GM21526 (cell line): ENCODE data around the gene CAMTA1.

Source experiments
- ATAC-seq: cut with Tn5 transposase; IDR thresholded peaks from one replicate; pipeline ENCODE4 v1.9.1; 2021; ENCODE audit warnings: moderate library complexity; ENCODE audit not compliant: unreplicated experiment, low FRiP score

The CAMTA1 gene

GRCh38 chr1:7579831-7580804, 794.9 kb downstream of the CAMTA1 start:
- ATAC-seq: no peak

DNA sequence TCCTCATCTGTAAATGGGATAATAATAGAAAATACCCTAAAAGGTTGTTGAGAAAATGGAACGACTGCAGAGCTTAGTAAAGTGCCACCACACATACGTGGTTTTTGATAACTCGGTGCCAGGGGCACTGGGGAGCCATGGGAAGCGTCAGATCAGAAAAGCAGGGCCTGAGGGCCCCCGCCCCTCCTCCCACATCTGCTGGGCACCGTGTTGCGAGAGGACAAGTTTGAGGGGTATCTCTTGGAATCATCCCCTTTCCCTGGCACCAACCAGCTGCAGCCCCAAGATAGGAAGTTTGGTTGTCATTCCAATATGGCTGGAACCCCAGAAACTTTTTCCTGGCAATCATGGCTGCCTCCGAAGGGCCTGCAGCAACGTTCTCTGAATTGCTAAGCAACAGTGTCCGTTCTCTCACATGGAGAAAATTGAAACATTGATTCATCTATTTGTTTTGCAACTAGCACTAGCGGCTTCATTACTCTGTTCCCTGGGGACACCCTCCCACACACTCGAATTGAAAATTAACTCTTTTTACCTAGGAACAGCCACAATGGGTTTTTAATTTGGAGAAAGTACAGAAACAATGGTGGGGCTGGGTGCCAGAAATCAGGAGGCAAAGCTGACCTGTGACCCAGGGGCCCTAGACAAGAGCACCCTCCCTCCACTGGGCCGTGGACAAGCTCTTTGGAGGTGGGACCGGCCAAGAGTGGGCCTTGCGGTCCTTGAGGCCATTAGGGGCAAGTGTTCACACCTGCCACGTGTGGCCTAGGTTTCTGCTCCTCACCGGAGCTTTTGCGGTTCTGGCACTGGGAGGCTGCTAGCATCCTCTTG, 795.9 kb downstream of the CAMTA1 start:
- no peak for ATAC-seq

DNA sequence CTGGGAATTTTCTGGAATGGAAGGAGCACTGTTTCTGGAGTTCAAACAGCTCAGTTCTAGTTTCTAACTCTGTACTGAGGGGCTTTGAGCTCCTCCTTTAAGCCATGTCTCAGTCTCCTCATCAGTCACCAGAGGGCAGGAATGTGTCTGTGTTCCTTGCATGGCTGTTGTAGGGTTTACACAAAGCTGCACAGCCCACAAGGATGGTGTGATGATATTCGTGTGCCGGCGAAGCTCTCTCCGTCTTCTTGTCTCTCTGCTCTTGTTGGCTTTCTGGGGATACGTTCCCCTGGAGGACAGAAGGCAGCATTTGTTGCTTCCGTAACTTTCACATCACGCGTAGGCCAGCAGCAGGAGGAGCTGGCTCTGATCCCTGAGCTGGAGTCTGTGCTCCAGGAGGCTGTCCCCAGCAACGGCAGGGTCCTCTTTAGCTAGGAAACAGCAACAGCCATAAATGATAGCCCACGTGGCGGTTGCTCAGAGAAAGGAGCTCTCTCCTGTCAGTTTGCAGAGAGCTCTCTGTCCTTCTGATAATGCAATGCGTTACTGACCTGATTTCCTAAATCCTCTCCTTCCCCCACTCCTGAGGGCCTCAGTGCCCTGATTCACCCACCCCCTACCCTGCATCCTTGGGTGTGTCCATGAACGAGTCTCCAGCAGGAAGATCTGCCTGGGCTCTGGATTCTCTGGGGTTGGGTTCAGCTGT, 796.7 kb downstream of the CAMTA1 start:
- ATAC-seq: no peak

DNA sequence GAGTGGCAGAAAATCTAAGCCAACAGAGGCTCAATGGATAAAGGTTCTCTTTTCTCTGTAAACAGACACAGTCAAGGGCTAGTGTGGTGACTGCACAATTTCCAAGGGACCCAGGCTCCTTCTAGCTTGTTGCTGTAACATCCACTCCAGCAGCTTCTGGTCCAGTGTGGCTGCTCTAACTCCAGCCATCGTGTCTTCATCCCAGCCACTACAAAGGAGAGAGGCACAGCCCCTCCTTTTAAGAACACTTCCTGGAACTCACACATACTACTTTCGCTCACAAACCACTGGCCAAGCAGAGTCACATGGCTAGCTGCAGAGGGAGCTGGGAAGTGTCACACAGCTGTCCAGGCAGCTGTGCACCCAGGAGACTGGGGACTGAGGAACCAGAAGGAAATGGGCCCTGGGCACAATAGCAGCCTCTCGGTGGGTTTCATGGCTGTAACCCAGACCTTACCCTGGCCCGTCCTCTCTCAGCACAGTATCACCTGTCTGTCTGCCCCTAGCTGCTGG, 797.3 kb downstream of the CAMTA1 start:
- ATAC-seq: no peak

GRCh38 chr1:7583291-7584096, 798.2 kb downstream of the CAMTA1 start:
- ATAC-seq: no peak

GRCh38 chr1:7584157-7584556, 798.9 kb downstream of the CAMTA1 start:
- ATAC-seq: no peak

GRCh38 chr1:7584643-7585042, 799.4 kb downstream of the CAMTA1 start:
- ATAC-seq: no peak

DNA sequence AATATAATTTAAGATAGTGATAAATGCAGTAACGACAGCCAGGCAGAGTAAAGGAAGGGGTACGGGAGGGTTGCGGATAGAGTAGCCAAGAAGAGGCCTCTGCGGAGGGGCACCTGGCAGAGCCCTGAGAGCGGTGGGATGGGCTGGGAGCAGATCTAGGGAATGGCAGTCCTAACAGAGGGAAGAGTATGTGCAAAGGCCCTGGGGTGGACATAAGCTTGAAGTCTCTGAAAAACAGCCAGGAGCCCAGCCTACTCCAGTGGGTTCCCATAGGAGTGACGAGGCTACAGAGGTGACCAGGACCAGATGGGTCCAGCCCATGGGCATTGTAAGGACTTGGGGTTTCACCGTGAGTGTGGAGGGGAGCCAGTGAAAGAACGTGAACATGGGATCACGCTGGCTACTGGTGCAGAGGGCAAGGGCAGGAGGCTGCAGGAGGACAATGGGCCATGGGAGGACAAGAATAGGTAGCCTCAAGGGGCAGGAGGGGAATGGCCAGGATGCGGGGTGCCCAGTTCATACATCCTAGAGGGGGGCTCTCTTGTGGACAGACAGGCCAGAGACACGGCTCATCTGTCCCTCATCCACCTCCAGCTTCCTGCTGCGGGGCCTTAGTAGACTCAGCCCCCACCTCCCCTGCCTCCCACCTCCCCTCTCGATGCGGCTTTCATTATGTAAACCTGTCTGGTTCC, 800.1 kb downstream of the CAMTA1 start:
- ATAC-seq: no peak

DNA sequence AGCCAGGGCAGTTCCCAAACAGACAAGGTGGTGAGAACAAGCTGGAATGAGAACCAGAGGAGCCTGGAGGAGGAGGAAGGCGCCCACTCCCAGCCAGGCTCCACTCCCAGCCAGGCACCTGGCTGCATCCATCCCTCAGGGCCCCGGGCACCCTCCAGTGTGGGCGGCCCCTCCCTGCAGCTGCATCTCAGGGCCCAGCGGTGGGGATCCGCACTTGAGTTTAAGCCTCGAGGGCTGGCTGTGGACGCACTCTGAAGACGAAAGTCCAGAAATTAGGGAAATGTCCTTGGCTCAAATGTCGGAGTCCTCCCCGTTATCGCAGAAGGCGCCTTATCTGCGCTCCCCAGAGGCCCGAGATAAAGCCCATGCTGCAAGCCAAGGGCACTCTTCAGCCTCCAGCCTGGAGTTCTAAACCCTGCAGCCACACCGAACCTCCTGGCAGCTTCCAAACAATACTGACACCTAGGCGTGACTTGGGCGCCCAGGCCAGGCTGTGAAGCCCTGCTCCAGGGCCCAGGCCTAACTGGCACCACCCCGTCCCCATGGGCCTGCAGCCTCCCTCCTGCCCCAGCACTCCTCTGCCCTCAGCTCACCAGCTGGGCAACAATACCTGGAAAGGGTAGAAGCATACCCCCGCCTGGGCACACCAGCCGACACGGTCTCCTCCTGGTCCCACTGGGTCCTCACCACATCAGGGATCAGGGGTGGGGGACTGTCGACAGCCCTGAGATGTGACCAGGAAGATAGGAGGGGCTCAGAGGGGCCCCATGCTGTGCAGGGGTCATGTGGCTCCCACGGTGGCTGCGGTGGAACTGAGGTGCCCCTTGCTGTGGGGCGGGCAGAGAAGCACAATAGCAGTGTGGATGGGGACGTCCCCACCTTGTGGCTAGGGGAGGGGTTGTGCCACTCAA, 801.0 kb downstream of the CAMTA1 start:
- ATAC-seq: no peak

- no peak for ATAC-seq
Measured at GRCh38 chr1:7587108-7587772, 802.0 kb downstream of the CAMTA1 start.

GRCh38 chr1:7587773-7588456, 802.7 kb downstream of the CAMTA1 start:
- ATAC-seq: no peak

DNA sequence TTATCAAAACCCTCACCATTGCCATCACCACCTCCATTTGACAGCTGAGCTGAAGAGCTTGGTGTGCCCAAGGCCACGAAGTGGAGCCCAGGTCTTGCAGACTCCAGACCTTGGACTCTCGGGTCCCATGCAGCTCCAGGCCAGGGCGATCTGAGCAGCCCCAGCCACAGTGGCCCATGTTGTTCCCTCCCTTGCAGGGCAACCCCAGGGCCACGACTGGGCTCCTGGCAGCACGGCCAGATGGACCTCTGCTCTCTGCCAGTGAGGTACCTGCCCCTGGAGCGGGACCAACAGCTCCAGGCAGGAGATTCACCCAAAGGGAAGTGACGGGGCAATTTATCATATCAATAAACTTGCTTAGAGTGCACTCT, 803.2 kb downstream of the CAMTA1 start:
- no peak for ATAC-seq

- ATAC-seq: no peak
Measured at GRCh38 chr1:7589080-7589735, 804.0 kb downstream of the CAMTA1 start.

DNA sequence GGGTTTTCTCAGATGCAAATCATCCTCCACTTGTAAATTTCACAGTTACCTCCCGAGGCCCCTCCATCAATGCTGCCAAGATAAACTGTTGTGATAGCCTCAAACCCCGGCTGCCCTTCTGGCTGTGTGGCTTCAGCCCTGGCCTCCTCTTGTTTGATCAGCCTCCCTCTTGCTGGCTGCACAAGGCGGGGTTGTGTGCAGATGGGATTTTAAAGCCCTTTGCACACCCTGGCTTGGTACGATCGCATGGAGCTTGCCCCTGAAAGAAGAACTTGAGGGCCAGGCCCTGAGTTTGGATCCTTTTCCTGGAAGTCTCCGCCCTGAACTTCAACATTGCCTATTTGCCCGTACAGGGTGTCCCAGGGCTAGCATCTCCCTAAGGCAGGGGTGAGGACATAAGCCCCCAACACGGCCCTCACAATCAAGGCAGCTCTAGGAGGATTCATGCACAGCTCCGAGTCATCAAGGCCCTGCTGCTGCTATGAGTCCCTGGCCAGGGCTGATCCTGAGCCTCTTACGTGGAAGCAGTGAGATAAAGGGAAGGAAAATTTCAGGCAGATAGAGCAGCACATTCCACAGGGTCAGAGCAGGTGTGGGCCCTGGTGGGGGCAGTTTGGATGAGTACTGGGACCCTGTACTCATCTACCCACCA, 804.6 kb downstream of the CAMTA1 start:
- no peak for ATAC-seq

- no peak for ATAC-seq
Measured at GRCh38 chr1:7590426-7590790, 805.2 kb downstream of the CAMTA1 start.

DNA sequence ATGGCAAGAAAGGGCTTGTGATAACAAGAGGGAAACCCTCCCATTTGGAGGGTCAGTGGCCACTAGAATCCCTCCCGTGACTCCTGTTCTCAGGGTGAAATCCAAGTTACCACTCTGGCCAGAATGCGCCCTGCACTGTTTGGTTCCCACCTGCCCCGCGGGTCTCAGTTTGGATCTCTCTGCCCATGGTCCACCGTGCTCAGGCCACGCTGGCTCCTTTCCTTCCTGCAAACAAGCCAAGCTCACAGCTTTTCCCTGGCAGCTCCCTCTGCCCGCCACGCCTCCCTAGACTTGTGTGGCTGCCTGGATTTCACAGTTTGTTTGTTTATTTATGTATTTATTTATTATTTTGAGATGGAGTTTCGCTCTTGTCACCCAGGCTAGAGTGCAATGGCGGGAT, 806.3 kb downstream of the CAMTA1 start:
- no peak for ATAC-seq
